IMR-90 (cell line): ENCODE data around the gene UPB1. TPM values are rescaled to one million over a fixed set of nuclear protein-coding genes. Genes with fewer than 3 reads are reported as not detected.

Experiments
- ATAC-seq: fragments of 200-7000 bp; cut with Tn5 transposase; 2 replicates; pipeline ENCODE4 v1.9.1; 2020; ENCODE audit warnings: low read depth, mild to moderate bottlenecking, moderate library complexity
- BruUV-seq: library from RNA; stranded (reverse); fragments of 400-500 nt; replicated peaks from 2 replicates; lab custom pipeline; 2021; lab: Mats Ljungman, UMichigan
- CTCF ChIA-PET: fragments of 300-600 bp; formaldehyde crosslinking; extraction: SDS; loops from one replicate; lab custom pipeline; 2021; ENCODE audit warnings: antibody characterized with exemption; lab: Yijun Ruan, JAX
- POLR2A ChIA-PET: fragments of 300-600 bp; sonication (Branson Sonifier 250); formaldehyde crosslinking; loops from one replicate; lab custom pipeline; 2022; ENCODE audit warnings: antibody characterized with exemption; ENCODE audit not compliant: unreplicated experiment; lab: Charles Lee
- DNase-seq: peaks from one replicate; pipeline ENCODE4 v3.0.0; 2013
- H2AFZ ChIP-seq: replicated peaks from 2 replicates; pipeline ENCODE3; 2013; ENCODE audit warnings: low read length, mild to moderate bottlenecking; ENCODE audit not compliant: poor library complexity
- H2AK5ac ChIP-seq: 2 replicates; pipeline ENCODE4 v1.6.1; 2013; ENCODE audit warnings: low read depth, low read length, inconsistent platforms
- H2AK9ac ChIP-seq: replicated peaks from 2 replicates; pipeline ENCODE3; 2013; ENCODE audit warnings: mild to moderate bottlenecking, low read depth, low read length, moderate library complexity; ENCODE audit not compliant: poor library complexity
- H2BK120ac ChIP-seq: 2 replicates; pipeline ENCODE4 v1.6.1; 2013; ENCODE audit warnings: low read depth, low read length, inconsistent platforms
- H2BK15ac ChIP-seq: 3 replicates; pipeline ENCODE4 v1.6.1; 2013; ENCODE audit warnings: low read depth, low read length, inconsistent platforms
- H2BK20ac ChIP-seq: 2 replicates; pipeline ENCODE4 v1.6.1; 2013; ENCODE audit warnings: low read depth, mild to moderate bottlenecking, inconsistent platforms, low read length, moderate library complexity
- H2BK5ac ChIP-seq: 2 replicates; pipeline ENCODE4 v1.6.1; 2013; ENCODE audit warnings: mild to moderate bottlenecking, low read depth, low read length, inconsistent platforms; ENCODE audit not compliant: poor library complexity, severe bottlenecking
- H3K14ac ChIP-seq: replicated peaks from 2 replicates; pipeline ENCODE4 v1.6.1; 2013; ENCODE audit warnings: low read depth, low read length, inconsistent platforms
- H3K18ac ChIP-seq: 2 replicates; pipeline ENCODE4 v1.6.1; 2013; ENCODE audit warnings: low read depth, low read length, control low read depth
- H3K23ac ChIP-seq: 2 replicates; pipeline ENCODE4 v1.6.1; 2013; ENCODE audit warnings: low read depth, low read length, inconsistent platforms
- H3K27ac ChIP-seq: 2 replicates; pipeline ENCODE4 v1.5.1; 2013; ENCODE audit warnings: mild to moderate bottlenecking, control low read depth, low read length; ENCODE audit not compliant: insufficient read depth
- H3K27me3 ChIP-seq: 2 replicates; pipeline ENCODE4 v1.6.1; 2013; ENCODE audit warnings: low read length; ENCODE audit not compliant: control insufficient read depth, insufficient read depth
- H3K36me3 ChIP-seq: 2 replicates; pipeline ENCODE4 v1.6.1; 2013; ENCODE audit warnings: low read length, mixed read lengths; ENCODE audit not compliant: control insufficient read depth, insufficient read depth
- H3K4ac ChIP-seq: 2 replicates; pipeline ENCODE4 v1.6.1; 2013; ENCODE audit warnings: low read depth, low read length, inconsistent platforms
- H3K4me1 ChIP-seq: 2 replicates; pipeline ENCODE4 v1.6.1; 2013; ENCODE audit warnings: low read length, mixed read lengths; ENCODE audit not compliant: control insufficient read depth, insufficient read depth
- H3K4me2 ChIP-seq: 2 replicates; pipeline ENCODE4 v1.6.1; 2013; ENCODE audit warnings: low read depth, mild to moderate bottlenecking, control low read depth, low read length, moderate library complexity
- H3K4me3 ChIP-seq: 2 replicates; pipeline ENCODE4 v1.5.1; 2013; ENCODE audit warnings: low read depth, mild to moderate bottlenecking, control low read depth, low read length, moderate library complexity; ENCODE audit not compliant: insufficient read depth
- H3K56ac ChIP-seq: 2 replicates; pipeline ENCODE4 v1.6.1; 2013; ENCODE audit warnings: low read length, inconsistent platforms; ENCODE audit not compliant: insufficient read depth; ENCODE audit errors: extremely low read depth
- H3K79me1 ChIP-seq, 2 experiments: 2 replicates each; pipeline ENCODE4 v1.6.1; 2013; ENCODE audit warnings: low read length in 2 of 2, inconsistent platforms in 1 of 2, low read depth in 1 of 2
- H3K9ac ChIP-seq: 2 replicates; pipeline ENCODE4 v1.6.1; 2013; ENCODE audit warnings: low read depth, low read length, control low read depth
- H3K9me1 ChIP-seq: 2 replicates; pipeline ENCODE4 v1.6.1; 2013; ENCODE audit warnings: low read length, inconsistent platforms; ENCODE audit not compliant: insufficient read depth
- H3K9me3 ChIP-seq: 2 replicates; pipeline ENCODE4 v1.6.1; 2013; ENCODE audit warnings: low read length; ENCODE audit not compliant: control insufficient read depth, insufficient read depth
- H4K20me1 ChIP-seq: 2 replicates; pipeline ENCODE4 v1.6.1; 2013; ENCODE audit warnings: low read length, inconsistent platforms; ENCODE audit not compliant: insufficient read depth
- H4K5ac ChIP-seq: 2 replicates; pipeline ENCODE4 v1.6.1; 2013; ENCODE audit warnings: mild to moderate bottlenecking, low read depth, low read length, control low read depth
- H4K8ac ChIP-seq, 2 experiments: 2 replicates each; pipeline ENCODE4 v1.6.1; 2013; ENCODE audit warnings: low read depth in 2 of 2, low read length in 2 of 2, control low read depth in 1 of 2, inconsistent platforms in 1 of 2
- H4K91ac ChIP-seq: 2 replicates; pipeline ENCODE4 v1.6.1; 2013; ENCODE audit warnings: low read depth, low read length, inconsistent platforms; ENCODE audit not compliant: insufficient read depth
- BHLHE40 ChIP-seq: fragments of 150-350 bp; IDR thresholded peaks from 2 replicates; pipeline ENCODE4 v1.6.1; 2016; ENCODE audit warnings: mild to moderate bottlenecking, low read depth, low read length
- CEBPB ChIP-seq: IDR thresholded peaks from 2 replicates; pipeline ENCODE4 v1.6.1; 2012; ENCODE audit warnings: low read depth, low read length, improper control_type of control experiment
- CHD1 ChIP-seq: IDR thresholded peaks from 2 replicates; pipeline ENCODE4 v1.6.1; 2012; ENCODE audit warnings: low read depth, low read length, improper control_type of control experiment
- CTCF ChIP-seq: conservative IDR thresholded peaks from 2 replicates; pipeline ENCODE4 v1.5.1; 2012; ENCODE audit warnings: mild to moderate bottlenecking, low read depth, low read length, improper control_type of control experiment
- ELK1 ChIP-seq: fragments of 150-350 bp; IDR thresholded peaks from 2 replicates; pipeline ENCODE4 v1.6.1; 2016; ENCODE audit warnings: low read depth, mild to moderate bottlenecking, low read length, moderate library complexity, borderline replicate concordance
- FOS ChIP-seq: fragments of 150-350 bp; IDR thresholded peaks from 2 replicates; pipeline ENCODE4 v1.6.1; 2016; ENCODE audit warnings: low read depth, low read length
- MAZ ChIP-seq: IDR thresholded peaks from 2 replicates; pipeline ENCODE4 v1.6.1; 2012; ENCODE audit warnings: low read depth, mild to moderate bottlenecking, low read length, improper control_type of control experiment, moderate library complexity, borderline replicate concordance
- MXI1 ChIP-seq: IDR thresholded peaks from 2 replicates; pipeline ENCODE4 v1.6.1; 2012; ENCODE audit warnings: low read depth, mild to moderate bottlenecking, low read length, moderate library complexity, borderline replicate concordance
- NFE2L2 ChIP-seq: fragments of 150-350 bp; IDR thresholded peaks from 2 replicates; pipeline ENCODE4 v1.6.1; 2016; ENCODE audit warnings: low read depth, mild to moderate bottlenecking, low read length
- POLR2A ChIP-seq: IDR thresholded peaks from 2 replicates; pipeline ENCODE4 v1.6.1; 2012; ENCODE audit warnings: mild to moderate bottlenecking, low read depth, low read length
- RAD21 ChIP-seq: IDR thresholded peaks from 2 replicates; pipeline ENCODE4 v1.6.1; 2012; ENCODE audit warnings: low read length, improper control_type of control experiment
- RFX5 ChIP-seq: IDR thresholded peaks from 2 replicates; pipeline ENCODE4 v1.8.0; 2012; ENCODE audit warnings: low read depth, mild to moderate bottlenecking, low read length, moderate library complexity
- SMC3 ChIP-seq: fragments of 150-350 bp; IDR thresholded peaks from 2 replicates; pipeline ENCODE4 v1.6.1; 2016; ENCODE audit warnings: low read depth, mild to moderate bottlenecking, antibody characterized with exemption, low read length, moderate library complexity
- USF2 ChIP-seq: fragments of 150-350 bp; IDR thresholded peaks from 2 replicates; pipeline ENCODE4 v1.6.1; 2017; ENCODE audit warnings: mild to moderate bottlenecking, antibody characterized with exemption, low read length, low read depth
- WGBS, 2 experiments: methylation state at CpG; one replicate each; pipeline versions ENCODE4 v1.1.5 to v1.1.7; 2013; ENCODE audit warnings: missing lambda C conversion rate in 2 of 2; ENCODE audit not compliant: insufficient read length in 1 of 2; ENCODE audit errors: extremely low coverage in 2 of 2; 5-methylcytosine and 5-hydroxymethylcytosine counted together
- dilution Hi-C: fragments of 300-500 bp; cut with HindIII; formaldehyde crosslinking; loops from one replicate; pipeline ENCODE4 v1.14.3; 2018; ENCODE audit warnings: low sequenced_read_pairs; ENCODE audit not compliant: unreplicated experiment
- in situ Hi-C: fragments of 300-500 bp; cut with MboI; formaldehyde crosslinking; loops from 3 replicates; pipeline ENCODE4 v1.14.3; 2019; ENCODE audit warnings: low sequenced_read_pairs, inconsistent platforms, mixed read lengths
- intact Hi-C: fragments of 100-400 bp; cut with micrococcal nuclease; formaldehyde crosslinking; loops from 2 replicates; pipeline ENCODE4 v1.10.0; 2022
- polyA plus RNA-seq, 3 experiments: library from polyadenylated mRNA; depleted of rRNA; stranded (reverse); fragments of >200 nt; gene quantifications; 2 replicates each; pipeline ENCODE4 v1.2.3, GENCODE V29; 2012; ENCODE audit warnings: low replicate concordance in 1 of 3
- total RNA-seq: library from RNA; depleted of rRNA; stranded (reverse); fragments of >200 nt; gene quantifications from 2 replicates; pipeline ENCODE4 v1.2.3, GENCODE V29; 2012

UPB1 gene
- total and polyA plus RNA-seq, 2 of the 4 experiments (the other 2 are of a cell fraction): under 0.01 to 0.02 TPM

- WGBS, 2 experiments: no CpG with 5 or more reads among the region's 2 CpGs
- no TSS peak for BruUV-seq
- intact Hi-C loops: no loop called here
Measured at GRCh38 chr22:24563246-24563645, 68.1 kb downstream of the UPB1 start.

More at GRCh38 chr22:24563246-24563645, 68.1 kb downstream of the UPB1 start:
- H2AK9ac ChIP-seq: no peak overlapping the region
- ChIA-PET CTCF (interaction anchor here (0.5 kb wide), 1 partner anchor 341 kb away, joined by 4 read pairs; no protein-coding TSS in a partner anchor), POLR2A (no interaction called here)
- no peak for ATAC-seq
- no peak overlapping the region for H3K9ac ChIP-seq
- no peak overlapping the region for H2BK120ac ChIP-seq
- no peak for DNase-seq
- H4K8ac ChIP-seq: no peak overlapping the region
- no peak overlapping the region for H3K18ac ChIP-seq
- H3K79me1 ChIP-seq: peaks cover 33 to 79% of the 10 kb centered on the region in 2 experiments
- in situ Hi-C loops: no loop called here
- dilution Hi-C loops: no loop called here
- H3K56ac ChIP-seq: no peak overlapping the region
- no peak overlapping the region for H2AK5ac ChIP-seq
- H3K4me1 ChIP-seq: no peaks in the 10 kb centered on the region; the same call in 1 of the 2 replicates
- H2AFZ ChIP-seq: no peak overlapping the region
- H2BK20ac ChIP-seq: no peak overlapping the region
- H4K5ac ChIP-seq: no peak overlapping the region
- H4K91ac ChIP-seq: no peak overlapping the region
- H3K23ac ChIP-seq: no peak overlapping the region
- H2BK15ac ChIP-seq: no peak overlapping the region
- no peak overlapping the region for H3K14ac ChIP-seq
- TF ChIP-seq USF2: no peak
- no peak for TF ChIP-seq FOS
- no peak for TF ChIP-seq ELK1
- no peak for TF ChIP-seq RFX5
- no peak for TF ChIP-seq MAZ
- TF ChIP-seq RAD21: no peak
- no peak for TF ChIP-seq CHD1
- no peak for TF ChIP-seq CTCF
- no peak for TF ChIP-seq POLR2A
- TF ChIP-seq BHLHE40: no peak
- TF ChIP-seq SMC3: no peak
- TF ChIP-seq NFE2L2: no peak
- no peak for TF ChIP-seq CEBPB
- TF ChIP-seq MXI1: no peak
- no peaks in the 10 kb centered on the region for H3K27me3 ChIP-seq
- H3K4ac ChIP-seq: no peak overlapping the region
- no peak overlapping the region for H3K4me3 ChIP-seq
- H2BK5ac ChIP-seq: no peak overlapping the region
- peaks cover 34% of the 10 kb centered on the region for H3K36me3 ChIP-seq
- no peaks in the 10 kb centered on the region for H3K9me3 ChIP-seq
- peaks cover 14% of the 10 kb centered on the region; the same call in 1 of the 2 replicates for H3K9me1 ChIP-seq
- no peak overlapping the region for H3K4me2 ChIP-seq
- H4K20me1 ChIP-seq: peaks cover 78% of the 10 kb centered on the region
- no peak overlapping the region for H3K27ac ChIP-seq
